HepG2 (cell line): Measurements from ENCODE around the gene ACTN4. TPM values are rescaled to one million over a fixed set of nuclear protein-coding genes. Genes with fewer than 3 reads are reported as not detected.

Experiments
- ATAC-seq: fragments of 200-7000 bp; cut with Tn5 transposase; 3 replicates; pipeline ENCODE4 v1.9.1; 2020; ENCODE audit warnings: mild to moderate bottlenecking, moderate library complexity
- BruUV-seq: library from RNA; stranded (reverse); fragments of 400-500 nt; replicated peaks from 2 replicates; lab custom pipeline; 2021; lab: Mats Ljungman, UMichigan
- CTCF ChIA-PET: fragments of 300-600 bp; formaldehyde crosslinking; extraction: SDS; loops from one replicate; lab custom pipeline; 2021; ENCODE audit warnings: low total read pairs, inconsistent platforms, low intra/inter-chr PET ratio; lab: Yijun Ruan, JAX
- POLR2A ChIA-PET: fragments of 350-600 bp; sonication (Branson Sonifier 250); formaldehyde crosslinking; loops from one replicate; lab custom pipeline; 2020; ENCODE audit warnings: antibody characterized with exemption, inconsistent platforms; lab: Yijun Ruan, JAX
- DNase-seq: peaks from one replicate; pipeline ENCODE4 v3.0.0-alpha.2; 2015; ENCODE audit warnings: low spot score
- FAIRE-seq: peaks from 3 replicates; lab custom pipeline; 2011; peaks lifted over from hg19 to GRCh38; lab: Jason Lieb, UNC
- H2AFZ ChIP-seq: one replicate; pipeline ENCODE4 v1.6.1; 2011; ENCODE audit warnings: low read length, inconsistent platforms
- H3K27ac ChIP-seq: fragments of 300-600 bp; 3 replicates; pipeline ENCODE4 v1.8.0; 2011; ENCODE audit warnings: mixed run types, mild to moderate bottlenecking, mixed read lengths, low read length, inconsistent platforms; ENCODE audit not compliant: insufficient read depth; ENCODE audit errors: extremely low read length
- H3K27me3 ChIP-seq, 2 experiments: fragments of 200-600 bp in 1 of 2; 2 replicates in 1 of 2; 3 replicates in 1 of 2; pipeline versions ENCODE4 v1.6.0 to v1.8.0; 2011; ENCODE audit warnings: low read length in 2 of 2, mild to moderate bottlenecking in 2 of 2, moderate library complexity in 2 of 2, inconsistent platforms in 1 of 2; ENCODE audit not compliant: insufficient read depth in 2 of 2, control insufficient read depth in 1 of 2
- H3K36me3 ChIP-seq, 2 experiments: fragments of 200-600 bp in 1 of 2; replicated peaks in 1 of 2; 2 replicates in 1 of 2; 3 replicates in 1 of 2; pipeline versions ENCODE4 v1.5.1 to v1.8.0; 2011; ENCODE audit warnings: low read length in 2 of 2, inconsistent platforms in 1 of 2; ENCODE audit not compliant: insufficient read depth in 2 of 2, control insufficient read depth in 1 of 2
- H3K4me1 ChIP-seq: 2 replicates; pipeline ENCODE4 v1.5.1; 2012; ENCODE audit warnings: low read length, inconsistent platforms; ENCODE audit not compliant: insufficient read depth
- H3K4me2 ChIP-seq: 2 replicates; pipeline ENCODE4 v1.6.0; 2011; ENCODE audit warnings: low read depth, low read length, inconsistent platforms
- H3K4me3 ChIP-seq, 3 experiments: fragments of 200-600 bp in 1 of 3; sonication (generic), shearing (Covaris generic) in 1 of 3; replicated peaks in 1 of 3; 2 replicates each; pipeline ENCODE4 v1.5.1; 2011 to 2016; ENCODE audit warnings: low read length in 3 of 3, inconsistent platforms in 2 of 3, low read depth in 2 of 3, mild to moderate bottlenecking in 2 of 3, control low read depth in 1 of 3, mixed read lengths in 1 of 3; ENCODE audit not compliant: insufficient read depth in 1 of 3
- H3K79me2 ChIP-seq: one replicate; pipeline ENCODE4 v1.6.1; 2011; ENCODE audit warnings: low read length, inconsistent platforms; ENCODE audit not compliant: insufficient read depth
- H3K9ac ChIP-seq: 2 replicates; pipeline ENCODE4 v1.6.0; 2011; ENCODE audit warnings: mild to moderate bottlenecking, low read depth, low read length, inconsistent platforms; ENCODE audit not compliant: insufficient read depth
- H3K9me3 ChIP-seq: 2 replicates; pipeline ENCODE4 v1.5.1; 2012; ENCODE audit warnings: mild to moderate bottlenecking, low read length
- H4K20me1 ChIP-seq: 2 replicates; pipeline ENCODE4 v1.6.0; 2011; ENCODE audit warnings: inconsistent platforms, mild to moderate bottlenecking, low read length, moderate library complexity; ENCODE audit not compliant: insufficient read depth
- AGO2 ChIP-seq: fragments of 200-400 bp; formaldehyde crosslinking; optimal IDR thresholded peaks from 2 replicates; pipeline ENCODE3; 2017; ENCODE audit warnings: mild to moderate bottlenecking, low read depth, low read length, moderate library complexity
- AKAP8 ChIP-seq: sonication (generic); formaldehyde crosslinking; IDR thresholded peaks from 2 replicates; pipeline ENCODE4 v1.5.1; 2020; ENCODE audit warnings: mild to moderate bottlenecking, missing genetic modification reagents
- GMEB1 ChIP-seq: sonication (generic); formaldehyde crosslinking; IDR thresholded peaks from 2 replicates; pipeline ENCODE4 v1.5.1; 2020; ENCODE audit warnings: missing genetic modification reagents, mild to moderate bottlenecking, borderline replicate concordance
- HOXA9 ChIP-seq: sonication (generic); formaldehyde crosslinking; IDR thresholded peaks from 2 replicates; pipeline ENCODE4 v1.8.1; 2022; ENCODE audit warnings: missing genetic modification reagents, mild to moderate bottlenecking, moderate library complexity, borderline replicate concordance
- KMT2A ChIP-seq: sonication (generic); formaldehyde crosslinking; IDR thresholded peaks from 2 replicates; pipeline ENCODE4 v1.4.0; 2020; ENCODE audit warnings: missing genetic modification reagents
- RBM22 ChIP-seq: fragments of 200-400 bp; formaldehyde crosslinking; optimal IDR thresholded peaks from 2 replicates; pipeline ENCODE3; 2017; ENCODE audit warnings: mild to moderate bottlenecking, low read length, moderate library complexity
- SNAPC2 ChIP-seq: sonication (generic); formaldehyde crosslinking; IDR thresholded peaks from 2 replicates; pipeline ENCODE4 v1.8.1; 2022; ENCODE audit warnings: mild to moderate bottlenecking, missing genetic modification reagents
- ZBTB46 ChIP-seq: sonication (generic); formaldehyde crosslinking; IDR thresholded peaks from 2 replicates; pipeline ENCODE4 v1.4.0; 2020; ENCODE audit warnings: mild to moderate bottlenecking, missing genetic modification reagents, borderline replicate concordance
- ZBTB49 ChIP-seq: sonication (generic); formaldehyde crosslinking; IDR thresholded peaks from 2 replicates; pipeline ENCODE4 v1.4.0; 2020; ENCODE audit warnings: missing genetic modification reagents, borderline replicate concordance
- ZNF232 ChIP-seq: sonication (generic); formaldehyde crosslinking; IDR thresholded peaks from 2 replicates; pipeline ENCODE4 v1.4.0; 2020; ENCODE audit warnings: missing genetic modification reagents, borderline replicate concordance
- WGBS: methylation state at CpG from one replicate; pipeline ENCODE4 v1.1.6; 2017; ENCODE audit warnings: low lambda C conversion rate; 5-methylcytosine and 5-hydroxymethylcytosine counted together
- in situ Hi-C: cut with HindIII; loops from 2 replicates; pipeline ENCODE4 v1.10.0; 2017; ENCODE audit warnings: low pct_unique_long_range_greater_than_20kb; ENCODE audit not compliant: extremely low pct_ligation_motif_present
- intact Hi-C: fragments of 100-400 bp; cut with micrococcal nuclease; formaldehyde crosslinking; loops from one replicate; pipeline ENCODE4 v1.10.0; 2022; ENCODE audit not compliant: unreplicated experiment
- polyA plus RNA-seq, 8 experiments: library from polyadenylated mRNA; depleted of rRNA in 3 of 8; stranded (reverse) in 7 of 8; unstranded in 1 of 8; fragments of >200 nt; fragmentation: Illumina TruSeq in 4 of 8; extraction: Trizol in 4 of 8; gene quantifications; 2 replicates each; pipeline versions ENCODE4 v1.2.1 to v1.2.3, GENCODE V29; 2011 to 2016; ENCODE audit warnings: low read depth in 4 of 8, missing spikeins in 1 of 8, mixed read lengths in 1 of 8; ENCODE audit not compliant: insufficient read depth in 1 of 8
- total RNA-seq, 5 experiments: library from RNA; depleted of rRNA; stranded (reverse); fragments of >200 nt; fragmentation: Illumina TruSeq; extraction: Trizol; gene quantifications; 2 replicates each; pipeline ENCODE4 v1.2.3, GENCODE V29; 2016; ENCODE audit warnings: low read depth in 1 of 5

Gene ACTN4
- total and polyA plus RNA-seq, 2 of the 13 experiments (the other 11 are each of a cell fraction or from before 2014, with no cell fraction given), result 171 to 192 TPM

- H3K27me3 ChIP-seq, result no peaks in the 10 kb centered on the region
- H4K20me1 ChIP-seq, result no peaks in the 10 kb centered on the region
- no TSS peak for BruUV-seq
- no peaks in the 10 kb centered on the region for H3K79me2 ChIP-seq
- FAIRE-seq (no peak), DNase-seq (no peak), ATAC-seq (no peak)
- POLR2A ChIA-PET, result interaction anchor here (1.6 kb wide), 1 partner anchor 24 kb away, joined by 4 read pairs; no protein-coding TSS in a partner anchor
- in situ Hi-C loops (loop anchor here (25.0 kb wide), 1 partner anchor 187 kb away; the partner anchor contains the start of gene CCER2), intact Hi-C loops (no loop called here)
- peaks cover 28 to 63% of the 10 kb centered on the region in 2 experiments for H3K36me3 ChIP-seq
- TF ChIP-seq HOXA9 (CRISPR knock-in tag) (no peak), AGO2 (peak; percentile 76), RBM22 (peak; percentile 3)
- no peak overlapping the region for H3K9ac ChIP-seq
- H3K4me1 ChIP-seq, result peaks cover 28% of the 10 kb centered on the region
- no peak overlapping the region for H3K27ac ChIP-seq
- no peaks in the 10 kb centered on the region for H3K9me3 ChIP-seq
- no peak overlapping the region for H3K4me3 ChIP-seq
- CTCF ChIA-PET, result no interaction called here
- no peak overlapping the region for H2AFZ ChIP-seq
- no peak overlapping the region for H3K4me2 ChIP-seq
- 96% methylated on average over 11 of the region's 21 CpGs for whole genome bisulfite sequencing
These were observed 78.2 kb downstream of the ACTN4 start for GRCh38 chr19:38725469-38726283.

GRCh38 chr19:38726284-38726673 lies 78.8 kb downstream of the ACTN4 start:
- 95% methylated on average over 6 of the region's 6 CpGs for WGBS
- BruUV-seq, result no TSS peak
- Histone ChIP-seq H2AFZ (no peak overlapping the region), H3K9me3 (no peaks in the 10 kb centered on the region), H3K4me1 (peaks cover 22% of the 10 kb centered on the region), H3K27me3 (no peaks in the 10 kb centered on the region), H3K9ac (no peak overlapping the region), H3K27ac (no peak overlapping the region), H3K4me3 (no peak overlapping the region), H3K36me3 (peaks cover 29 to 69% of the 10 kb centered on the region in 2 experiments), H3K79me2 (no peaks in the 10 kb centered on the region), H3K4me2 (no peak overlapping the region), H4K20me1 (no peaks in the 10 kb centered on the region)
- ChIA-PET POLR2A (interaction anchor here (1.6 kb wide), 1 partner anchor 25 kb away, joined by 4 read pairs; no protein-coding TSS in a partner anchor), CTCF (no interaction called here)
- in situ Hi-C loops (loop anchor here (25.0 kb wide), 1 partner anchor 186 kb away; the partner anchor contains the start of gene CCER2), intact Hi-C loops (no loop called here)
- FAIRE-seq (no peak), DNase-seq (no peak), ATAC-seq (no peak)
- TF ChIP-seq ZBTB46 (CRISPR knock-in tag), result no peak
- no peak for TF ChIP-seq KMT2A (CRISPR knock-in tag)
- TF ChIP-seq GMEB1, result no peak
- no peak for TF ChIP-seq SNAPC2 (CRISPR knock-in tag)
- no peak for TF ChIP-seq ZBTB49 (CRISPR knock-in tag)
- TF ChIP-seq ZNF232 (CRISPR knock-in tag), result no peak
- no peak for TF ChIP-seq AKAP8
